Amniotic epithelial cell (primary cell): ENCODE measurements around the gene HACD1.

Source experiments
- DNase-seq: peaks from one replicate; pipeline ENCODE4 v3.0.0-alpha.2; 2010; ENCODE audit warnings: low read depth

HACD1 gene, protein sequence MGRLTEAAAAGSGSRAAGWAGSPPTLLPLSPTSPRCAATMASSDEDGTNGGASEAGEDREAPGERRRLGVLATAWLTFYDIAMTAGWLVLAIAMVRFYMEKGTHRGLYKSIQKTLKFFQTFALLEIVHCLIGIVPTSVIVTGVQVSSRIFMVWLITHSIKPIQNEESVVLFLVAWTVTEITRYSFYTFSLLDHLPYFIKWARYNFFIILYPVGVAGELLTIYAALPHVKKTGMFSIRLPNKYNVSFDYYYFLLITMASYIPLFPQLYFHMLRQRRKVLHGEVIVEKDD

GRCh38 chr10:17617031-17617911 is at the start of gene HACD1:
HACD1 (minus strand) TSS chr10:17617374; CDS start chr10:17617339, 35 bp downstream.
- DNase-seq, result peak; percentile 67

GRCh38 chr10:17665747-17666146 is 48.6 kb upstream of the HACD1 start:
- DNase-seq, result peak; percentile 96

- DNase-seq, result no peak
Observed at GRCh38 chr10:17663450-17663849, 46.3 kb upstream of the HACD1 start.

DNA sequence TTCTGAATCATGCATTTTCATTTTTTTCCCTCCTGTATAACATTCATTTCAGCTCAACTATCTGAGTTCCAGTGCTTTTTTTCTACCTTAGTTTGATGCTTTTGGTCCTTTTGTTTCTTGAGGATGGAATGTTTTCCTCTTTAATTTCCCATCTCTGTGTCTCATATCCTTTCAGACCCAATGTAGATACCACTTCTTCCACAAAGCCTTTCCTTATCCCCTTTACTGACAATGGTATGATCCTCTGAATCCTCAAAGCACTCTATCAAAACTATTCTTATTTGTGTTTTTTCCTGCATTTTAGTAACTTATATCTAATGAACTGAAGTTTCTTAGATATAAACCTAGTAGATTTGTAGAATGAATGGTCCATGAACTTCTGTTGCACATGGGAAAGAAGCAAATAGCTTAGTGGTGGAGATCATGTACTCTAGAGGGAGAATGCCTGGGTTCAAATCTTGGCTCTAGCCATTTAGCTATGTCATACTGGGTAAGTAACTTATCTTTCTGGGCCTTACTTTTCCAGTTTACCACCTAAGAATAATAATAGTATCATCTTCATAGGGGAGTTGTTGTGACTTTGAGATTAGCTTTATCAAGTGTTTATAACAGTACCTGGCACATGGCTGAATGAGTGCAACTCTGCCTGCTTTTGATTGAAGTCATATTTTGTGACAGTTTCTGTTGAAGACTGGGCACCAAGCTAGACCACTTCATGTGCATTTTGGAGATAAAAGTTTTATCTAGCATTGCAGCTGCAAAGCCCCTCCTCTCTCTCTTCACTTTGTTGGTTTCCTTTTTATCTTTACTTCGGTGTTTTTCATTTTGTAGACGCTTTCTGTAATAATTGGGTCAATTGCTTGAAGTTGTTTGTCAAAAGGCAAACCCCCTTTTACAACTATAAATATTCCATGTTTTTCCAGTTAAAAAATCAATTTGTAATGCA is 45.3 kb upstream of the HACD1 start:
- DNase-seq, result no peak

- no peak for DNase-seq
Observed at GRCh38 chr10:17661510-17661909, 44.3 kb upstream of the HACD1 start.

- peak; percentile 34 for DNase-seq
Observed at GRCh38 chr10:17660921-17661320, 43.7 kb upstream of the HACD1 start.

DNA sequence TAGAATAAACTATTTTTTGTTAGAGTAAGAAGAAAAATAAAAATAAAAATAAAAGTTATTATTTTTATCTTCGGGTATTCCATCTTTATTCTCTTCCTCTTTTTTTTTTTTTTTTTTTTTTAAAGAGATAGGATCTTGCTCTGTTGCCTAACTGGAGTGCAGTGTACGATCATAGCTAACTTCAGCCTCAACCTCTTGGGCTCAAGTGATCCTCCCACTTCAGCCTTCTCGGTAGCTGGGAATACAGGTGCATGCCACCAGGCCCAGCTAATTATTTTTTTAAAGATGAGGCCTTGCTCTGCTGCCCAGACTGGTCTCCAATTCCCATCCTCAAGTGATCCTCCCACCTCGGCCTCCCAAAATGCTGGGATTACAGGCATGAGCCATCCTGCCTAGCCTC is 42.2 kb upstream of the HACD1 start:
- no peak for DNase-seq

GRCh38 chr10:17657103-17657500 is 39.9 kb upstream of the HACD1 start:
- no peak for DNase-seq

DNA sequence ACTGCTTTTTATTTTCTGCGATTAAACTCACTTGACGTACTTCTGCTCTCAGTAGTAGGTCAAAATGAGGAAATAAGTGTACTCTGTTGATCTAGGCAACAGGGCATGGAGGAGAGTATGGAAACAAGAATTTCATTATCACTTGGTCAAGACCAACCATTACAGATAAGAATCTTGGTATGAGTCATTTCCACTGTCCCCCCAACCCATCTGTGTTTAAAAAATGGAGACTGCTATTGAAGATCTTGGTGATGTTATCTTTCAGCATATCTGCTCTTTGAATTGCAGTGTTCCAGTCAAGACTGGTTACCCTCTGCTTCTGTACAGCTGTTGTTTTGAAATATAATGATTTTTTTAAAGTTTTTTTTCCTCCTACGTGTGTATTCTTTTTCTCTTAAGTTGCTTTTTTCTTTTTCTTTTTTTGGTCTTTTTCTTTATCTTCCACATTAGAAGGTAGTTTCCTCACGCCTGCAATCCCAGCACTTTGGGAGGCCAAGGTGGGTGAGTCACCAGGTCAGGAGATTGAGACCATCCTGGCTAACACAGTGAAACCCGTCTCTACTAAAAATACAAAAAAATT is 38.5 kb upstream of the HACD1 start:
- DNase-seq, result peak; percentile 84

DNA sequence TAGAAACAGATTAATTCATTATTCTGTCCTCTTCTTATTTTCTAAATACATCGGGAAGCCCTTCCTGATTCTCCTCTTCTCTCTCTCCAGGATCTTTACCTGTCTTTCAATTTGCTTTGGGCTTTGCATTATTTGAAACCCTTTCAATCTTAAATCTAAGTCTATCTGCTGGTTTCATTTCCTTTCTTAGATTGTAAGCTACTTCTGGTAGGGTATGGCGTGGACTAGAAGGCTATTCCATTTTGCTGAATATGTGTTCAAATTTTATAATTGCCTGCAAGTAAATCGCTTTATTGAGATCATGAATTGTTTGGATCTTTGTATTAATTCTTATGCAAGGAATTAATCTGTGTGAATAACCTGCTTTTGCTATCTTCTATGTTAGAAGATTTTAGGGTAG is 37.8 kb upstream of the HACD1 start:
- no peak for DNase-seq

DNA sequence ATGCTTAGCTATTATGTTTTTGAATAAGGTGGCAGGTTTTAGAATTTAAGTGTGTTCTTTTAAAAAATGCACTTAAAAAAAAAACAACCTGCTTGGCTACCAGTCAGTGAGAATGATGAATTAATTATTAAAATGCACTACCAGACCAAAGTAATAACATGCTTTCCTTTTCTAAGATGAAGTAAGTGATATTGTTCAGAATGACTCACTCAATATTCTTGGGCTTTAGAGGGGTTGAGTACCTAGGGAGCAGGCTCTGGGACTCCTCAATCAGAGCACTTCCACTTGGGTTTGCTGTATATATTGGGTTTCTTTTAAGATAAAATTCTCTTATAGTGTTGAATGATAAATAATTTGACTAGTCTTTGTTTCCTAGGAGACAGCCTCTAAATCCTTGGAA is 35.4 kb upstream of the HACD1 start:
- DNase-seq, result no peak

DNA sequence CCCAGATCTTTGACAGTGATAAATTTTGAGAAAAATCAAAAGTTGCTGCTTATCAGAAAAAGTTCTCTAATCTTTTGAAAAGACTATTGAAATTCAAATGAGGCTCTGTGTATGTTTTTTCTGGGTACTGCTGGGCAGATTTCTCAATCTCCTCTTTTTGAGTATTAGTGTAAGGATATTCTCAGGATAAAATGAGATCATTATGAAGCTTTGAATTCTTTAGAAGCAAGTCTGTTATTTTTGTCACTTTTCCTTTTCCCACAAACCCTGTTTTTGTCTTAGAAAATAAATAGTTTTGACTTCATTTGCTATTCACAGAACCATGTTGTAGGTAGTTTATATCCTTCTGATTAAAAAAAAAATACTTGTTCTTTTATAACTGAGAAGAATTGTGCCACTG is 34.7 kb upstream of the HACD1 start:
- no peak for DNase-seq

DNA sequence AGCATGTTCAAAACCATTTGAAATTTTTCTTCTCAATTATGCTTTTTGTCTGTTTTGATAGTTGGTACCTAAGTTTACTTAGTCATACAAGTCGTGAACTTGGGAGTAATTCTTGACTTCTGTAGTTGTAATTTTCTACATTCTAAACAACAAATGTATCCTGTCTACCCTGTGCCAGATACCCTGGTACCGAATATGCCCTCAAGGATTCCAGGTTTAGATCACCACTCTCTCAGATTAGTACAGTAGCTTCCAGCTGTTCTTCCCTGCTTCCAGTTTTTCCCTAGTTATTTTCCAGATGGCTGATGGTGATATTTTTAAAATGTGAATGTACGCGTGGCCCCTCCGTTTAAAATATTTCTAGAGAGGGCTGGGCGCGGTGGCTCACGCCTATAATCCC is 33.2 kb upstream of the HACD1 start:
- DNase-seq, result no peak

GRCh38 chr10:17649836-17650235 is 32.7 kb upstream of the HACD1 start:
- DNase-seq, result peak; percentile 73

DNA sequence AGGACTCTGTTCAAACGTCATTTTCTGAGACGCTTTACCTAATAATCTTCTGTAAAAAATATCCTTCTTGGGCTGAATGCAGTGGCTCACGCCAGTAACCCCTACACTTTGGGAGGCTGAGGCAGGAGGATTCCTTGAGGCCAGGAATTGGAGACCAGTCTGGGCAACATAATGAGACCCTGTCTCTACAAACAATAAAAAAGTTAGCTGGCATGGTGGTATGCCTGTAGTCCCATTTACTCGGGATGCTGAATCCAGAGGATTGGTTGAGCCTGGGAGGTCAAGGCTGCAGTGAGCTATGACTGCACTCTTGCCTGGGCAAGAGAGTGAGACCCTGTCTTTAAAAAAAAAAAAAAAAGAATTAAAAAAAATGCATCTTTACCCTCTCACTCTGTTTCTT is 31.9 kb upstream of the HACD1 start:
- DNase-seq, result no peak

- peak; percentile 40 for DNase-seq
Observed at GRCh38 chr10:17648243-17649035, 31.3 kb upstream of the HACD1 start.

DNA sequence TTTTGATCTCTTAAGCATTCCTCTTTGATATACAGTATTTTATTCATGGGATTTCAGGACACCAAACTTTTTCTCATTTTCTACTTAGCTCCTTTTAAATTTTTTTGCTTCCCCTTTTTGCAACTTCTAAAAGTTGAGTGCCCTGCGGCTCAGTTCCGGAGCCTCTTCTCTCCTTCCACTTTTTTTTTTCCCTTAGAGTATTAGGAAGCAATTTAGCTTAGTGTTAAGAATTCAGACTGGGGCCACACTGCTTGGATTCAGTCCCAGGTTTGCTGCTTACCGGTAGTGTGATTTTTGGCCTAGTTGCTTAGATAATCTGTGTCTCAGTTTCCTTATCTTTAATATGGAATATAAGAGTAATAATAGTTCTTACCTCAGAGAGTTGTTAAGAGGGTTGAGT is 30.2 kb upstream of the HACD1 start:
- DNase-seq, result no peak

GRCh38 chr10:17645621-17646345 is 28.6 kb upstream of the HACD1 start:
- DNase-seq, result peak; percentile 37

DNA sequence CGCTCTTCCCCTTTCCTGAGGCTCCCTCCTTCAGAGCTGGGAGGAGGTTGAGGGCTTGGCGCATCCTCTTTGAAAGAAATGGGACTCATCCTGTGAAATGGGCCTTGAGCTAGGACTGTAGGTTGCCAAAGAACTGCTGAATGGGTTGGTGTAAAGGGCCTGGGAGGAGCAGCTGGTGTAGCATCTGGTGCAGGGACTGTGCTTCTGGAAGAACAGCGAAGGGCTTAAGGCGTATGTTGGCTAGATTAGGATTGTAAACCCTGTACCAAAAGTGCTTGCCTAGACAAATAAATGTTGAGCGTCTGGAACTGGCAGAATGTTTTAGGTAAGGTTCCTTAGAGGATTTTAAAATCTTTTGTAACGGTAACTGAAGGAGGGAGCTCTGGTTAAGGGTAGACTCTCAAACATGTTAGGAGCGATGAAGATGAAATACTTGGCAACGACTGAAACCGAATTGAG is 27.3 kb upstream of the HACD1 start:
- DNase-seq, result peak; percentile 47
